GM19240 (cell line): ENCODE measurements around the gene THSD7A.

Source experiments
- DNase-seq: peaks from one replicate; pipeline ENCODE4 v3.0.0; 2011; ENCODE audit warnings: low spot score; ENCODE audit not compliant: insufficient read length

The THSD7A gene

GRCh38 chr7:11810043-11810625 lies 21.9 kb downstream of the THSD7A start:
- DNase-seq: no peak

- no peak for DNase-seq
These were observed 25.0 kb downstream of the THSD7A start for GRCh38 chr7:11807000-11807399.

- no peak for DNase-seq
These were observed 27.4 kb downstream of the THSD7A start for GRCh38 chr7:11804621-11805020.

GRCh38 chr7:11795231-11795630 lies 36.8 kb downstream of the THSD7A start:
- no peak for DNase-seq

- DNase-seq: no peak
These were observed 39.8 kb downstream of the THSD7A start for GRCh38 chr7:11792166-11792565.

GRCh38 chr7:11788568-11788967 lies 43.4 kb downstream of the THSD7A start:
- no peak for DNase-seq

GRCh38 chr7:11787534-11787933 lies 44.5 kb downstream of the THSD7A start:
- DNase-seq: no peak

- no peak for DNase-seq
These were observed 45.8 kb downstream of the THSD7A start for GRCh38 chr7:11786186-11786585.

GRCh38 chr7:11784769-11785536 lies 47.0 kb downstream of the THSD7A start:
- no peak for DNase-seq

GRCh38 chr7:11779864-11780674 lies 51.9 kb downstream of the THSD7A start:
- no peak for DNase-seq

- DNase-seq: no peak
These were observed 56.0 kb downstream of the THSD7A start for GRCh38 chr7:11776039-11776438.

- no peak for DNase-seq
These were observed 56.6 kb downstream of the THSD7A start for GRCh38 chr7:11775401-11775800.

GRCh38 chr7:11768263-11768662 lies 63.7 kb downstream of the THSD7A start:
- DNase-seq: no peak

GRCh38 chr7:11767148-11767547 lies 64.8 kb downstream of the THSD7A start:
- no peak for DNase-seq

- no peak for DNase-seq
These were observed 71.6 kb downstream of the THSD7A start for GRCh38 chr7:11760372-11760771.

GRCh38 chr7:11758627-11759111 lies 73.3 kb downstream of the THSD7A start:
- no peak for DNase-seq

GRCh38 chr7:11757153-11757552 lies 74.8 kb downstream of the THSD7A start:
- DNase-seq: no peak

- DNase-seq: no peak
These were observed 77.1 kb downstream of the THSD7A start for GRCh38 chr7:11754933-11755332.

- no peak for DNase-seq
These were observed 77.9 kb downstream of the THSD7A start for GRCh38 chr7:11754123-11754522.

- no peak for DNase-seq
These were observed 78.6 kb downstream of the THSD7A start for GRCh38 chr7:11753433-11753832.

GRCh38 chr7:11751807-11752389 lies 80.1 kb downstream of the THSD7A start:
- no peak for DNase-seq

- DNase-seq: no peak
These were observed 80.7 kb downstream of the THSD7A start for GRCh38 chr7:11751315-11751714.
